Liver (tissue), 9 donors: ENCODE results near the gene MYL7. TPM values are rescaled to one million over a fixed set of nuclear protein-coding genes. Genes with fewer than 3 reads are reported as not detected.

Source experiments
- DNase-seq: peaks from one replicate; pipeline ENCODE4 v3.0.0-alpha.2; 2017; ENCODE audit warnings: low spot score
- H3K27ac ChIP-seq, 2 donors: one replicate each; pipeline ENCODE4 v1.7.0; 2013; ENCODE audit warnings: inconsistent platforms in 2 of 2, low read length in 2 of 2, control low read depth in 1 of 2, low read depth in 1 of 2, mild to moderate bottlenecking in 1 of 2
- H3K27me3 ChIP-seq, 4 donors: one replicate each; pipeline versions ENCODE4 v1.6.1 to v1.7.0; 2013; ENCODE audit warnings: low read length in 3 of 4, inconsistent platforms in 1 of 4, mild to moderate bottlenecking in 1 of 4, moderate library complexity in 1 of 4; ENCODE audit not compliant: control insufficient read depth in 4 of 4, insufficient read depth in 4 of 4
- H3K36me3 ChIP-seq, 4 donors: one replicate each; pipeline versions ENCODE4 v1.6.1 to v1.7.0; 2013; ENCODE audit warnings: low read length in 3 of 4, mild to moderate bottlenecking in 3 of 4, low read depth in 1 of 4, moderate library complexity in 1 of 4; ENCODE audit not compliant: control insufficient read depth in 4 of 4, insufficient read depth in 3 of 4
- H3K4me1 ChIP-seq, 4 donors: one replicate each; pipeline versions ENCODE4 v1.6.1 to v1.7.0; 2013; ENCODE audit warnings: low read length in 3 of 4, mild to moderate bottlenecking in 3 of 4, moderate library complexity in 1 of 4; ENCODE audit not compliant: control insufficient read depth in 4 of 4, insufficient read depth in 4 of 4
- H3K4me3 ChIP-seq, 3 donors: one replicate each; pipeline versions ENCODE4 v1.6.1 to v1.7.0; 2013; ENCODE audit warnings: low read length in 3 of 3, control low read depth in 1 of 3, low read depth in 1 of 3, mild to moderate bottlenecking in 1 of 3
- H3K9ac ChIP-seq, 2 donors: one replicate each; pipeline ENCODE4 v1.7.0; 2013; ENCODE audit warnings: low read length in 2 of 2, mild to moderate bottlenecking in 2 of 2, moderate library complexity in 2 of 2, control low read depth in 1 of 2, low read depth in 1 of 2
- H3K9me3 ChIP-seq, 4 donors: one replicate each; pipeline versions ENCODE4 v1.6.1 to v1.7.0; 2013; ENCODE audit warnings: low read length in 3 of 4; ENCODE audit not compliant: control insufficient read depth in 4 of 4
- CTCF ChIP-seq: fragments of 150-350 bp; IDR thresholded peaks from 2 replicates; pipeline ENCODE4 v1.5.1; 2017; ENCODE audit warnings: improper control_type of control experiment, low read depth, low read length; ENCODE audit not compliant: missing input control
- EGR1 ChIP-seq, 2 donors: IDR thresholded peaks; 2 replicates each; pipeline ENCODE4 v1.6.1; 2016 to 2018; ENCODE audit warnings: antibody characterized with exemption in 2 of 2, low read depth in 2 of 2
- FOXA1 ChIP-seq: IDR thresholded peaks from 2 replicates; pipeline ENCODE4 v1.6.1; 2016; ENCODE audit warnings: antibody characterized with exemption
- FOXA2 ChIP-seq: IDR thresholded peaks from 2 replicates; pipeline ENCODE4 v1.6.1; 2016; ENCODE audit warnings: antibody characterized with exemption
- GABPA ChIP-seq, 2 donors: IDR thresholded peaks in 1 of 2; conservative IDR thresholded peaks in 1 of 2; 2 replicates each; pipeline ENCODE4 v1.6.1; 2016; ENCODE audit warnings: antibody characterized with exemption in 2 of 2, mild to moderate bottlenecking in 1 of 2, moderate library complexity in 1 of 2
- HNF4A ChIP-seq, 2 donors: conservative IDR thresholded peaks; 2 replicates each; pipeline ENCODE4 v1.6.1; 2016; ENCODE audit warnings: antibody characterized with exemption in 2 of 2, mild to moderate bottlenecking in 2 of 2
- HNF4G ChIP-seq: IDR thresholded peaks from 2 replicates; pipeline ENCODE4 v1.6.1; 2016; ENCODE audit warnings: antibody characterized with exemption
- JUND ChIP-seq, 2 donors: IDR thresholded peaks; 2 replicates each; pipeline ENCODE4 v1.6.1; 2016; ENCODE audit warnings: antibody characterized with exemption in 2 of 2
- NR2F2 ChIP-seq: IDR thresholded peaks from 2 replicates; pipeline ENCODE4 v1.6.1; 2016; ENCODE audit warnings: antibody characterized with exemption
- RAD21 ChIP-seq, 2 donors: IDR thresholded peaks; 2 replicates each; pipeline ENCODE4 v1.6.1; 2016; ENCODE audit warnings: antibody characterized with exemption in 2 of 2, mild to moderate bottlenecking in 2 of 2
- RXRA ChIP-seq, 2 donors: IDR thresholded peaks; 2 replicates each; pipeline ENCODE4 v1.6.1; 2017 to 2018; ENCODE audit warnings: antibody characterized with exemption in 2 of 2, mild to moderate bottlenecking in 1 of 2
- SP1 ChIP-seq: IDR thresholded peaks from 2 replicates; pipeline ENCODE4 v1.6.1; 2018; ENCODE audit warnings: antibody characterized with exemption, mild to moderate bottlenecking
- TAF1 ChIP-seq: conservative IDR thresholded peaks from 2 replicates; pipeline ENCODE4 v1.6.1; 2016; ENCODE audit warnings: antibody characterized with exemption, mild to moderate bottlenecking
- YY1 ChIP-seq: IDR thresholded peaks from 2 replicates; pipeline ENCODE4 v1.6.1; 2016; ENCODE audit warnings: antibody characterized with exemption, mild to moderate bottlenecking
- ZBTB33 ChIP-seq: IDR thresholded peaks from 2 replicates; pipeline ENCODE4 v1.6.1; 2016; ENCODE audit warnings: antibody characterized with exemption
- WGBS: extraction: QIAGEN DNeasy Blood & Tissue Kit; methylation state at CpG from one replicate; pipeline ENCODE4 v1.1.7; 2013; 5-methylcytosine and 5-hydroxymethylcytosine counted together
- polyA plus RNA-seq, 2 donors: library from polyadenylated mRNA; stranded (reverse) in 1 of 2; unstranded in 1 of 2; fragments of 200-250 nt in 1 of 2; fragments of >200 nt in 1 of 2; fragmentation: Nextera tagmentation in 1 of 2; extraction: Ambion mirVana in 1 of 2; gene quantifications; one replicate each; pipeline versions ENCODE4 v1.2.1 to v1.2.3, GENCODE V29; 2013 to 2015
- total RNA-seq, 2 donors: library from RNA; depleted of rRNA; stranded (reverse); fragments of >200 nt; gene quantifications; one replicate each; pipeline ENCODE4 v1.2.3, GENCODE V29; 2014
- TF ChIP-seq, protein P1 (sequence below): IDR thresholded peaks from 2 replicates; pipeline ENCODE4 v1.6.1; 2016; ENCODE audit warnings: antibody characterized with exemption
- TF ChIP-seq, protein P2 (sequence below): IDR thresholded peaks from 2 replicates; pipeline ENCODE4 v1.6.1; 2016; ENCODE audit warnings: antibody characterized with exemption
- TF ChIP-seq, protein P3 (sequence below): IDR thresholded peaks from 2 replicates; pipeline ENCODE4 v1.6.1; 2016; ENCODE audit warnings: antibody characterized with exemption, mild to moderate bottlenecking
- donor health status: healthy.
- donor health status: healthy.
- donor health status: healthy.
- donor health status: healthy.
- donor health status: healthy.

The MYL7 gene
- total and polyA plus RNA-seq, 4 donors = not detected

- Histone ChIP-seq H3K9me3 (no peaks in the 10 kb centered on the region), H3K9ac (no peak overlapping the region), H3K27me3 (no peaks in the 10 kb centered on the region), H3K4me1 (peaks cover 0 to 9% (median 2%) of the 10 kb centered on the region in 4 donors), H3K36me3 (peaks cover 6 to 49% (median 23%) of the 10 kb centered on the region in 4 donors), H3K4me3 (no peak overlapping the region), H3K27ac (no peak overlapping the region)
- TF ChIP-seq TAF1 (no peak), HNF4A (conservative IDR thresholded peaks at IDR 0.05) (no peak), RAD21 (IDR thresholded peaks at IDR 0.05) (no peak), EGR1 (IDR thresholded peaks at IDR 0.05; ENCODE audit: low read depth in 2 of 2) (no peak), SP1 (no peak), CTCF (no peak), NR2F2 (no peak), GABPA (IDR thresholded peaks at IDR 0.05 in 1 of 2, conservative IDR thresholded peaks at IDR 0.05 in 1 of 2) (no peak), FOXA2 (no peak), FOXA1 (no peak), RXRA (IDR thresholded peaks at IDR 0.05) (no peak), YY1 (no peak), ZBTB33 (no peak), HNF4G (no peak), JUND (IDR thresholded peaks at IDR 0.05) (no peak)
- TF ChIP-seq, protein P1, sequence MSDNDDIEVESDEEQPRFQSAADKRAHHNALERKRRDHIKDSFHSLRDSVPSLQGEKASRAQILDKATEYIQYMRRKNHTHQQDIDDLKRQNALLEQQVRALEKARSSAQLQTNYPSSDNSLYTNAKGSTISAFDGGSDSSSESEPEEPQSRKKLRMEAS = no peak
- TF ChIP-seq, protein P2, sequence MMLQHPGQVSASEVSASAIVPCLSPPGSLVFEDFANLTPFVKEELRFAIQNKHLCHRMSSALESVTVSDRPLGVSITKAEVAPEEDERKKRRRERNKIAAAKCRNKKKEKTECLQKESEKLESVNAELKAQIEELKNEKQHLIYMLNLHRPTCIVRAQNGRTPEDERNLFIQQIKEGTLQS = no peak
- TF ChIP-seq, protein P3, sequence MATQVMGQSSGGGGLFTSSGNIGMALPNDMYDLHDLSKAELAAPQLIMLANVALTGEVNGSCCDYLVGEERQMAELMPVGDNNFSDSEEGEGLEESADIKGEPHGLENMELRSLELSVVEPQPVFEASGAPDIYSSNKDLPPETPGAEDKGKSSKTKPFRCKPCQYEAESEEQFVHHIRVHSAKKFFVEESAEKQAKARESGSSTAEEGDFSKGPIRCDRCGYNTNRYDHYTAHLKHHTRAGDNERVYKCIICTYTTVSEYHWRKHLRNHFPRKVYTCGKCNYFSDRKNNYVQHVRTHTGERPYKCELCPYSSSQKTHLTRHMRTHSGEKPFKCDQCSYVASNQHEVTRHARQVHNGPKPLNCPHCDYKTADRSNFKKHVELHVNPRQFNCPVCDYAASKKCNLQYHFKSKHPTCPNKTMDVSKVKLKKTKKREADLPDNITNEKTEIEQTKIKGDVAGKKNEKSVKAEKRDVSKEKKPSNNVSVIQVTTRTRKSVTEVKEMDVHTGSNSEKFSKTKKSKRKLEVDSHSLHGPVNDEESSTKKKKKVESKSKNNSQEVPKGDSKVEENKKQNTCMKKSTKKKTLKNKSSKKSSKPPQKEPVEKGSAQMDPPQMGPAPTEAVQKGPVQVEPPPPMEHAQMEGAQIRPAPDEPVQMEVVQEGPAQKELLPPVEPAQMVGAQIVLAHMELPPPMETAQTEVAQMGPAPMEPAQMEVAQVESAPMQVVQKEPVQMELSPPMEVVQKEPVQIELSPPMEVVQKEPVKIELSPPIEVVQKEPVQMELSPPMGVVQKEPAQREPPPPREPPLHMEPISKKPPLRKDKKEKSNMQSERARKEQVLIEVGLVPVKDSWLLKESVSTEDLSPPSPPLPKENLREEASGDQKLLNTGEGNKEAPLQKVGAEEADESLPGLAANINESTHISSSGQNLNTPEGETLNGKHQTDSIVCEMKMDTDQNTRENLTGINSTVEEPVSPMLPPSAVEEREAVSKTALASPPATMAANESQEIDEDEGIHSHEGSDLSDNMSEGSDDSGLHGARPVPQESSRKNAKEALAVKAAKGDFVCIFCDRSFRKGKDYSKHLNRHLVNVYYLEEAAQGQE = no peak
- DNase-seq = no peak
- 94% methylated on average over 17 of the region's 17 CpGs for WGBS
Observed at GRCh38 chr7:44116087-44116788, 24.9 kb downstream of the MYL7 start.
